IMR-90 (cell line): ENCODE data around the gene RMI1. TPM values are rescaled to one million over a fixed set of nuclear protein-coding genes. Genes with fewer than 3 reads are reported as not detected.

Source experiments
- ATAC-seq: fragments of 200-7000 bp; cut with Tn5 transposase; 2 replicates; pipeline ENCODE4 v1.9.1; 2020; ENCODE audit warnings: low read depth, mild to moderate bottlenecking, moderate library complexity
- BruUV-seq: library from RNA; stranded (reverse); fragments of 400-500 nt; replicated peaks from 2 replicates; lab custom pipeline; 2021; lab: Mats Ljungman, UMichigan
- CTCF ChIA-PET: fragments of 300-600 bp; formaldehyde crosslinking; extraction: SDS; loops from one replicate; lab custom pipeline; 2021; ENCODE audit warnings: antibody characterized with exemption; lab: Yijun Ruan, JAX
- POLR2A ChIA-PET: fragments of 300-600 bp; sonication (Branson Sonifier 250); formaldehyde crosslinking; loops from one replicate; lab custom pipeline; 2022; ENCODE audit warnings: antibody characterized with exemption; ENCODE audit not compliant: unreplicated experiment; lab: Charles Lee
- DNase-seq: peaks from one replicate; pipeline ENCODE4 v3.0.0; 2013
- H2AFZ ChIP-seq: replicated peaks from 2 replicates; pipeline ENCODE3; 2013; ENCODE audit warnings: low read length, mild to moderate bottlenecking; ENCODE audit not compliant: poor library complexity
- H2AK5ac ChIP-seq: 2 replicates; pipeline ENCODE4 v1.6.1; 2013; ENCODE audit warnings: low read depth, low read length, inconsistent platforms
- H2AK9ac ChIP-seq: replicated peaks from 2 replicates; pipeline ENCODE3; 2013; ENCODE audit warnings: mild to moderate bottlenecking, low read depth, low read length, moderate library complexity; ENCODE audit not compliant: poor library complexity
- H2BK120ac ChIP-seq: 2 replicates; pipeline ENCODE4 v1.6.1; 2013; ENCODE audit warnings: low read depth, low read length, inconsistent platforms
- H2BK15ac ChIP-seq: 3 replicates; pipeline ENCODE4 v1.6.1; 2013; ENCODE audit warnings: low read depth, low read length, inconsistent platforms
- H2BK20ac ChIP-seq: 2 replicates; pipeline ENCODE4 v1.6.1; 2013; ENCODE audit warnings: low read depth, mild to moderate bottlenecking, inconsistent platforms, low read length, moderate library complexity
- H2BK5ac ChIP-seq: 2 replicates; pipeline ENCODE4 v1.6.1; 2013; ENCODE audit warnings: mild to moderate bottlenecking, low read depth, low read length, inconsistent platforms; ENCODE audit not compliant: poor library complexity, severe bottlenecking
- H3K14ac ChIP-seq: replicated peaks from 2 replicates; pipeline ENCODE4 v1.6.1; 2013; ENCODE audit warnings: low read depth, low read length, inconsistent platforms
- H3K18ac ChIP-seq: 2 replicates; pipeline ENCODE4 v1.6.1; 2013; ENCODE audit warnings: low read depth, low read length, control low read depth
- H3K23ac ChIP-seq: 2 replicates; pipeline ENCODE4 v1.6.1; 2013; ENCODE audit warnings: low read depth, low read length, inconsistent platforms
- H3K27ac ChIP-seq: 2 replicates; pipeline ENCODE4 v1.5.1; 2013; ENCODE audit warnings: mild to moderate bottlenecking, control low read depth, low read length; ENCODE audit not compliant: insufficient read depth
- H3K27me3 ChIP-seq: 2 replicates; pipeline ENCODE4 v1.6.1; 2013; ENCODE audit warnings: low read length; ENCODE audit not compliant: control insufficient read depth, insufficient read depth
- H3K36me3 ChIP-seq: 2 replicates; pipeline ENCODE4 v1.6.1; 2013; ENCODE audit warnings: low read length, mixed read lengths; ENCODE audit not compliant: control insufficient read depth, insufficient read depth
- H3K4ac ChIP-seq: 2 replicates; pipeline ENCODE4 v1.6.1; 2013; ENCODE audit warnings: low read depth, low read length, inconsistent platforms
- H3K4me1 ChIP-seq: 2 replicates; pipeline ENCODE4 v1.6.1; 2013; ENCODE audit warnings: low read length, mixed read lengths; ENCODE audit not compliant: control insufficient read depth, insufficient read depth
- H3K4me2 ChIP-seq: 2 replicates; pipeline ENCODE4 v1.6.1; 2013; ENCODE audit warnings: low read depth, mild to moderate bottlenecking, control low read depth, low read length, moderate library complexity
- H3K4me3 ChIP-seq: 2 replicates; pipeline ENCODE4 v1.5.1; 2013; ENCODE audit warnings: low read depth, mild to moderate bottlenecking, control low read depth, low read length, moderate library complexity; ENCODE audit not compliant: insufficient read depth
- H3K56ac ChIP-seq: 2 replicates; pipeline ENCODE4 v1.6.1; 2013; ENCODE audit warnings: low read length, inconsistent platforms; ENCODE audit not compliant: insufficient read depth; ENCODE audit errors: extremely low read depth
- H3K79me1 ChIP-seq, 2 experiments: 2 replicates each; pipeline ENCODE4 v1.6.1; 2013; ENCODE audit warnings: low read length in 2 of 2, inconsistent platforms in 1 of 2, low read depth in 1 of 2
- H3K9ac ChIP-seq: 2 replicates; pipeline ENCODE4 v1.6.1; 2013; ENCODE audit warnings: low read depth, low read length, control low read depth
- H3K9me1 ChIP-seq: 2 replicates; pipeline ENCODE4 v1.6.1; 2013; ENCODE audit warnings: low read length, inconsistent platforms; ENCODE audit not compliant: insufficient read depth
- H3K9me3 ChIP-seq: 2 replicates; pipeline ENCODE4 v1.6.1; 2013; ENCODE audit warnings: low read length; ENCODE audit not compliant: control insufficient read depth, insufficient read depth
- H4K20me1 ChIP-seq: 2 replicates; pipeline ENCODE4 v1.6.1; 2013; ENCODE audit warnings: low read length, inconsistent platforms; ENCODE audit not compliant: insufficient read depth
- H4K5ac ChIP-seq: 2 replicates; pipeline ENCODE4 v1.6.1; 2013; ENCODE audit warnings: mild to moderate bottlenecking, low read depth, low read length, control low read depth
- H4K8ac ChIP-seq, 2 experiments: 2 replicates each; pipeline ENCODE4 v1.6.1; 2013; ENCODE audit warnings: low read depth in 2 of 2, low read length in 2 of 2, control low read depth in 1 of 2, inconsistent platforms in 1 of 2
- H4K91ac ChIP-seq: 2 replicates; pipeline ENCODE4 v1.6.1; 2013; ENCODE audit warnings: low read depth, low read length, inconsistent platforms; ENCODE audit not compliant: insufficient read depth
- BHLHE40 ChIP-seq: fragments of 150-350 bp; IDR thresholded peaks from 2 replicates; pipeline ENCODE4 v1.6.1; 2016; ENCODE audit warnings: mild to moderate bottlenecking, low read depth, low read length
- CEBPB ChIP-seq: IDR thresholded peaks from 2 replicates; pipeline ENCODE4 v1.6.1; 2012; ENCODE audit warnings: low read depth, low read length, improper control_type of control experiment
- ELK1 ChIP-seq: fragments of 150-350 bp; IDR thresholded peaks from 2 replicates; pipeline ENCODE4 v1.6.1; 2016; ENCODE audit warnings: low read depth, mild to moderate bottlenecking, low read length, moderate library complexity, borderline replicate concordance
- FOS ChIP-seq: fragments of 150-350 bp; IDR thresholded peaks from 2 replicates; pipeline ENCODE4 v1.6.1; 2016; ENCODE audit warnings: low read depth, low read length
- MAFK ChIP-seq: IDR thresholded peaks from 2 replicates; pipeline ENCODE4 v1.6.1; 2012; ENCODE audit warnings: low read depth, low read length, improper control_type of control experiment
- RAD21 ChIP-seq: IDR thresholded peaks from 2 replicates; pipeline ENCODE4 v1.6.1; 2012; ENCODE audit warnings: low read length, improper control_type of control experiment
- RCOR1 ChIP-seq: IDR thresholded peaks from 2 replicates; pipeline ENCODE4 v1.6.1; 2012; ENCODE audit warnings: mild to moderate bottlenecking, low read length, improper control_type of control experiment; ENCODE audit not compliant: insufficient replicate concordance
- WGBS, 2 experiments: methylation state at CpG; one replicate each; pipeline versions ENCODE4 v1.1.5 to v1.1.7; 2013; ENCODE audit warnings: missing lambda C conversion rate in 2 of 2; ENCODE audit not compliant: insufficient read length in 1 of 2; ENCODE audit errors: extremely low coverage in 2 of 2; 5-methylcytosine and 5-hydroxymethylcytosine counted together
- dilution Hi-C: fragments of 300-500 bp; cut with HindIII; formaldehyde crosslinking; loops from one replicate; pipeline ENCODE4 v1.14.3; 2018; ENCODE audit warnings: low sequenced_read_pairs; ENCODE audit not compliant: unreplicated experiment
- in situ Hi-C: fragments of 300-500 bp; cut with MboI; formaldehyde crosslinking; loops from 3 replicates; pipeline ENCODE4 v1.14.3; 2019; ENCODE audit warnings: low sequenced_read_pairs, inconsistent platforms, mixed read lengths
- intact Hi-C: fragments of 100-400 bp; cut with micrococcal nuclease; formaldehyde crosslinking; loops from 2 replicates; pipeline ENCODE4 v1.10.0; 2022
- polyA plus RNA-seq, 3 experiments: library from polyadenylated mRNA; depleted of rRNA; stranded (reverse); fragments of >200 nt; gene quantifications; 2 replicates each; pipeline ENCODE4 v1.2.3, GENCODE V29; 2012; ENCODE audit warnings: low replicate concordance in 1 of 3
- total RNA-seq: library from RNA; depleted of rRNA; stranded (reverse); fragments of >200 nt; gene quantifications from 2 replicates; pipeline ENCODE4 v1.2.3, GENCODE V29; 2012
- TF ChIP-seq, protein P1 (sequence below): conservative IDR thresholded peaks from 2 replicates; pipeline ENCODE4 v1.5.1; 2012; ENCODE audit warnings: mild to moderate bottlenecking, low read depth, low read length, improper control_type of control experiment

RMI1 gene
- total and polyA plus RNA-seq, 2 of the 4 experiments (the other 2 are of a cell fraction): 4.4 to 6.8 TPM

- H2AFZ ChIP-seq: no peak overlapping the region
- ChIA-PET POLR2A (no interaction called here), CTCF (interaction anchor here (1.9 kb wide), 1 partner anchor 299 kb away, joined by 6 read pairs; no protein-coding TSS in a partner anchor)
- H4K5ac ChIP-seq: peak overlapping the region; percentile 56; the same call in 1 of the 2 replicates
- peak overlapping the region; percentile 2; the same call in 1 of the 2 replicates for H3K4ac ChIP-seq
- H3K18ac ChIP-seq: 0 out of 2 replicates have a peak overlapping the region, but pooled peaks have one; percentile 23
- peak overlapping the region; percentile 22 for H2AK9ac ChIP-seq
- no peak overlapping the region for H2BK15ac ChIP-seq
- BruUV-seq: no TSS peak
- H4K8ac ChIP-seq: peak overlapping the region in 1 of 2 experiments; percentile 2; a peak in 2 of 4 replicates
- H2BK5ac ChIP-seq: no peak overlapping the region
- WGBS, 2 experiments: no CpG with 5 or more reads among the region's 3 CpGs
- H4K91ac ChIP-seq: peak overlapping the region; percentile 56
- H3K9me1 ChIP-seq: 0 out of 2 replicates have a peak, but pooled peaks cover 3% of the 10 kb centered on the region
- no peak overlapping the region for H3K14ac ChIP-seq
- peak; percentile 23 for DNase-seq
- H3K4me1 ChIP-seq: peaks cover 4% of the 10 kb centered on the region; the same call in 1 of the 2 replicates
- no peak overlapping the region for H3K4me2 ChIP-seq
- 0 out of 4 replicates have a peak, but pooled peaks cover 0 to 1% of the 10 kb centered on the region in 2 experiments for H3K79me1 ChIP-seq
- no peak for ATAC-seq
- peaks cover 7% of the 10 kb centered on the region; the same call in 1 of the 2 replicates for H4K20me1 ChIP-seq
- H3K36me3 ChIP-seq: peaks cover 5% of the 10 kb centered on the region
- no peak overlapping the region for H3K4me3 ChIP-seq
- H3K23ac ChIP-seq: no peak overlapping the region
- intact Hi-C loops: no loop called here
- H2BK20ac ChIP-seq: no peak overlapping the region
- TF ChIP-seq RCOR1 (no peak), MAFK (no peak), BHLHE40 (no peak), ELK1 (no peak), FOS (no peak), CEBPB (peak; percentile 57; the same call in 1 of the 2 replicates), RAD21 (no peak)
- TF ChIP-seq, protein P1, sequence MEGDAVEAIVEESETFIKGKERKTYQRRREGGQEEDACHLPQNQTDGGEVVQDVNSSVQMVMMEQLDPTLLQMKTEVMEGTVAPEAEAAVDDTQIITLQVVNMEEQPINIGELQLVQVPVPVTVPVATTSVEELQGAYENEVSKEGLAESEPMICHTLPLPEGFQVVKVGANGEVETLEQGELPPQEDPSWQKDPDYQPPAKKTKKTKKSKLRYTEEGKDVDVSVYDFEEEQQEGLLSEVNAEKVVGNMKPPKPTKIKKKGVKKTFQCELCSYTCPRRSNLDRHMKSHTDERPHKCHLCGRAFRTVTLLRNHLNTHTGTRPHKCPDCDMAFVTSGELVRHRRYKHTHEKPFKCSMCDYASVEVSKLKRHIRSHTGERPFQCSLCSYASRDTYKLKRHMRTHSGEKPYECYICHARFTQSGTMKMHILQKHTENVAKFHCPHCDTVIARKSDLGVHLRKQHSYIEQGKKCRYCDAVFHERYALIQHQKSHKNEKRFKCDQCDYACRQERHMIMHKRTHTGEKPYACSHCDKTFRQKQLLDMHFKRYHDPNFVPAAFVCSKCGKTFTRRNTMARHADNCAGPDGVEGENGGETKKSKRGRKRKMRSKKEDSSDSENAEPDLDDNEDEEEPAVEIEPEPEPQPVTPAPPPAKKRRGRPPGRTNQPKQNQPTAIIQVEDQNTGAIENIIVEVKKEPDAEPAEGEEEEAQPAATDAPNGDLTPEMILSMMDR: no peak
- dilution Hi-C loops: no loop called here
- H3K27ac ChIP-seq: no peak overlapping the region
- in situ Hi-C loops: no loop called here
- no peak overlapping the region for H3K9ac ChIP-seq
- H2AK5ac ChIP-seq: no peak overlapping the region
- no peaks in the 10 kb centered on the region for H3K27me3 ChIP-seq
- no peak overlapping the region for H3K56ac ChIP-seq
- peak overlapping the region; percentile 1; the same call in 1 of the 2 replicates for H2BK120ac ChIP-seq
- H3K9me3 ChIP-seq: no peaks in the 10 kb centered on the region
Observed at GRCh38 chr9:83962165-83962564, 18.4 kb upstream of the RMI1 start.
